Fibroblast of peridontal ligament (primary cell): Measurements from ENCODE around the gene TAX1BP3.
A peak's percentile ranks its signal among the peaks of the same experiment; 100 is the strongest.

Source experiments
- DNase-seq: peaks from one replicate; pipeline ENCODE4 v3.0.0-alpha.2; 2010; ENCODE audit errors: extremely low read depth

Gene TAX1BP3

DNA sequence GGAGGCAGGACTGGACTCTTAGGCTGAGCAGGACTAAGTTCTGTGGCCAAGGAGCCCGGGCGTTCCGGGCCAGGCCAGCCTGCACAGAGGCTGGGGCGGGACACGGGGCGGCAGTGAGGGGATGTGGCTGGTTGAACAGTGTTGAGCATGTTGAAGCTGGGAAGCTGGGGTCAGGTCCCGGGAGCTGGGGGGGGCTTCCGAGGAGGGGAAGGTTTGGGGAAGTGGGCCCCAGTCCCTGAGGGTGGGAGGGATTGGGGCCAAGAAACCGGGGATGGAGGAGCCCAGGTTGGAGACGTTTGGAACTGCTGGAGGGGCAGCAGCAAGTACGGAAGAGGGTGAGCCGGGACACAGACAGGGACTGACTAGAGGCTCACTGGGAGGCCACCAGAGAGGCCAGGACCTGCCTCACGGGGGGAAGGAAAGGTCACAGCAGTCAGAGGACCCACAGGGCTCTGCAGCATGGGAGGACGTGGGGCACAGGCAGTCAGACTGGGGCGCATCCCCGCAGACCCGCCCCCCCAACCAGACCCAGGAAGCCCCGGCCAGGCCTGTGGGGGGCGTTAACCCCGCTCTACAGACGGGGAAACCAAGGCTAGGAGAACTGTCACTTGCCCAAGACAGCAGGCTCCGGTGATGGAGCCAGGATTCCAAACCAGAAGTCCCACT is 9.5 kb downstream of the TAX1BP3 start:
- DNase-seq, result no peak

DNA sequence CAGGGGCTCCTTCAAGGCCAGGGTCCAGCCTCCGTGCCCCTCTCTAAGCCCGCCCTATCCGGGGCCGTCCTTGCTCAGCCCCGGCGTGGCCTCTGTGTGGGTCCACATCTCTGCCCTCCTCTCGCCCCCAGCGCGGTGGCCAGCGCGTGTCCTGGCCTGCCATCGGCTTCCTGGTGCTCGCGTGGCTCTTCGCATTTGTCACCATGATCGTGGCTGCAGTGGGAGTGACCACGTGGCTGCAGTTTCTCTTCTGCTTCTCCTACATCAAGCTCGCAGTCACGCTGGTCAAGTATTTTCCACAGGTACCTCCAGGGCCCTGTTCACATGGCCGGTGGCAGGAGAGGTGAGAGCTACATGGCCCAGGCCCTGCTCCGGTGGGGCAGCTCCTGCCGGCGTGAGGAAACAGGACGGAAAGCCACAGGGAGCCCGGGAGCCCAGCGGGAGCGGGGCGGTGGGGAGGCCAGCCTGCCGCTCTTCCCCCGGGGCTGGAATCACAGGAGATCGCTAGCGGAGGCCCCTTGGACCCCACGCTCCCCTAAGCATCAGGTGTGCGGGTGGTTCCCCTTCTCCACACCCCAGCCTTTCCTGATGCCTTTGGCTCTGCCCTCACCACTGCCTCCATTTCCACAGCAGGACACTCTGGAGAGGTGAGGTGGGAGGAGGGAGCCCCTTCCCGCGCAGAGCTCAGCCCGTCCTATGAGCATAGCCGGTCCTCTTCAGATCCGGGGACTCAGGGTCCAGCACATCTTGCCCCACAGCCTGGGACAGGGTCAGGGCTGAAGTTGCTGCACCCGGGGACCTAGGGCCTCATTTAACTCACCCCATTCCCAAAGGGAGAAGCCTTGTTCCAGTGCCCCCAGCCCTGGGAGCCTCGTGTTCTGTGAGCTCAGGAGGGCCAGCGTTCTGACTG is 10.2 kb downstream of the TAX1BP3 start:
- DNase-seq, result no peak

DNA sequence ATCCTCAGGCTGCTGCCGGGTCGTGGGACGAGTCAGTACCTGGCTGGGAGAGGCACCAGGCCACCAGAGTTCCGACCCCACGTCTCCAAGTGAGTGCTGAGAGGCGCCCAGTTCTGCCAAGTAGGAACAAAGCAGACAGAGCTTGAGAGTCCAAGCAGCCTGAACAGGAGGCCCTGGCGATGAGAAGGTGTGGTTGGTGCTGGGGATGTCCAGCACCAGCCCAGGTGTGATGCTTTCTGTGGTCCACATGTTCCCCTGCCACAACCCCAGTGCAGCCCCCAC is 10.8 kb downstream of the TAX1BP3 start:
- DNase-seq, result no peak

DNA sequence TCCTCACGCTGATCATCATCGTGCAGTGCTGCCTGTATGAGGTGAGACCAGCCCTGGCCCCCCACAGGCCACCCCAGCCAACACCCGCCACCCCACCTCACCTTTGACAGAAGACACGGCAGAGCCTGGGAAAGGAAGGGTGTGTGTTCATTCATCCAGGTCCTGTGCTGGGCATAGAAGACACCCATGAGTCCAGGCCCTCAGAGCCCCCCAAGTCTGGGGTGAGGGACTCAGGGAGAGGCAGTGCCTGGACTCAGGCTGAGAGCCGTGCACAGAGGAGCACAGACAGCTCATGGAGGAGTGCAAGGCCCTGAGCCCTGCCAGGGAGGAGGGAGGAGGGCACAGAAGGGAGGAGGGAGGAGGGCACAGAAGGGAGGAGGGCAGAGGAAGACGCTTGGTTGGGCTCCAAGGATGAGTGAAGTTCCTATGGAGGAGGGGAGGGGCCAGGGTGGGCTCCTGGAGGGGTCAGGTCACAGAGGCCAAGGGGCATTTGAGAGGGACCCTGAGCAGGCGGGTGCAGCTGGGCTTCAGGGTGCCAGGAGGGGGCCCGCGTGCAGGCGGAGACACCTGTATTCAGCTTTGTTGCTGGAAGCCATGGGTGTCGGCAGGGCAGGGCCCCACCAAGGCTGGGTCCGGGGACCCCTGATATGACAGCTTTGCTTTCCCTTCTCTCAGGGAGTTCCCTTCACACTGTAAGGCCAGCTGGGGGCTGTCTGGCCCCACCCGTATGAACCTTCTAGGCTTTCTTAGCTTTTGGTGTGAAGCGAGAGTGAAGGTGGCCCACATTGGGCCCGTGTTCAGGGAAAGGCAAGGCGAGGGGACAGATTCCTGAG is 11.4 kb downstream of the TAX1BP3 start:
- no peak for DNase-seq

DNA sequence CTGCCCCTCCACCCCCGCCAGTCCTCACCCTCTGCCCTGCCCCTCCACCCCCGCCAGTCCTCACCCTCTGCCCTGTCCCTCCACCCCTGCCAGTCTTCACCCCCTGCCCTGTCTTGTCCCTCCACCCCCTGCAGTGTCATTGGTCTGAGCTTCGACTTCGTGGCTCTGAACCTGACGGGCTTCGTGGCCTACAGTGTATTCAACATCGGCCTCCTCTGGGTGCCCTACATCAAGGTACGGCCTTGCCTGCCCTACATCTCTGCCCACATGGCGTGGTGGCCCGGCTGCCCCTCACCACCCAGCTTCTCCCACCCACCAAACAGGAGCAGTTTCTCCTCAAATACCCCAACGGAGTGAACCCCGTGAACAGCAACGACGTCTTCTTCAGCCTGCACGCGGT is 12.0 kb downstream of the TAX1BP3 start:
- no peak for DNase-seq

DNA sequence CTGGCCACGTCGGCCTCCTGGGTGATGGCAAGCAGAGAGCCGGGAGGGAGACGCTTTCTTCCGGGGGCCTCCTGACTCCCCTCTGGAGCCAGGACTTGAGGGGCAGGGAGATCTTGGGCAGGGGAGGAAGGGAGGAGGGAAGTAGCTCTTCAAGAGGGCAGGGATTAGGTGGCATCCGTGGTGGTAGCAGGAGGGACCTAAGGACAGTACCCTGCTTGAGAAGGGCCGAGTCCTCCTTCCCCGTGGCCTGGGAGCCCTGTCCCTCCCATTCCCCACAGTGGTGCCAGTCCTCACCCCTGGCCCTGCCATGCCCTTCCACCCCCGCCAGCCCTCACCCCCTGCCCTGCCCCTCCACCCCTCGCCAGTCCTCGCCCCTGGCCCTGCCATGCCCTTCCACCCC is 12.6 kb downstream of the TAX1BP3 start:
- no peak for DNase-seq

DNA sequence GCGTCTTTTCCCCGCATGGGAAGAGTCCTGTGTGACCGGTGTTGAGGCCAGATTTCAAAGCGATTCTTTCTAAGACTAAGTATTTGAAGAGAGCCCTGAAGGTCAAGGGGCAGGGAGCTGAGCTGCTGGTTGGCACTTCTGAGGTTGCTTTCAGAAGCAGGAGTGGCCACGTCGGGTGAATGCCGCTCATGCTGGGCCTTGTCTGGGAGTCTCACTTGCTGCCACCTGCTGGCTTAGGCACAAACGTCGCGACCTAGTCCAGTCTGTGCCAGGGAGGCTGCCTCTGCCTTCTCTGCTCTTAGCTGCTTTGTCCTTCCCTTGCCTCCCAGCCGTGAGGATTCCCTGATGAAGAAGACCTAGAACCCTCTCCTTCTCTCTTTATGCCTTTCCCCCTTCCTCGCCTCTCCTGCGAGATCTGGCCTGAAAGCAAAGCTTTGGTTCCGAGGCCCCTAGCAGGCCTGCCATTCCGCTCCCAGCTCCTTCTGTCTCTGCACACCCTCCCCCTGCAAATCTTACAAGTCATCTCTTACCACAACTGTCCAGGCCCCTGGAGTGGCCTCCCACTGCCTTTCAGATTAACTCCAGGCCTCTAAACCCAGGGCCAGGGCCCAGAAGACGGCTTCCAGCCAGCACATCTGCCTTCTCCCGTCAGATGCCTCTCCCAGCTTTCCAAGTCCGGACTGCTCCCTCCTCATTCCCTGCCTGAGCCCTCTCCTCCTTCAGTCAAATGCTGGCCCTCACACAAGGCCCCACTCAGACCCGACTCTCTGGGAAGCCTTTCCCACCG is 20.4 kb downstream of the TAX1BP3 start:
- peak; percentile 23 for DNase-seq

DNA sequence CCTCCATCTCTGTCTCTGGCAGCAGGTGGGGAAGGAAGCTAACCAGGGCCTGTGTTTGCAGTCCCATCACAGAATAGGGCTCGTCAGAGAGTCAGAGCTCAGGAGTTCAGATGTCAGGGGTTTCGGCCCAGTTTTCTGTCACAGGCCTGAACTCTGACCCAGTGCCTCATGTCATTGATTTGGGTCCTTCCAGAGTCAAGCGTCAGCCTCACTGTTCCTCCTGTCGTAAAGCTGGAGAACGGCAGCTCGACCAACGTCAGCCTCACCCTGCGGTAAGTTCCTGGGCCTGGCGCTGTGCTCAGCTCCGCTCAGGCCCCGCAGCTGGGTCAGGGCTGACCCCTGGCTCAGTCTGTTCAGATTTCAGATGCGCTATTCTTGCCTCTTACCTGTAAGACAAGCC is 21.1 kb downstream of the TAX1BP3 start:
- no peak for DNase-seq

DNA sequence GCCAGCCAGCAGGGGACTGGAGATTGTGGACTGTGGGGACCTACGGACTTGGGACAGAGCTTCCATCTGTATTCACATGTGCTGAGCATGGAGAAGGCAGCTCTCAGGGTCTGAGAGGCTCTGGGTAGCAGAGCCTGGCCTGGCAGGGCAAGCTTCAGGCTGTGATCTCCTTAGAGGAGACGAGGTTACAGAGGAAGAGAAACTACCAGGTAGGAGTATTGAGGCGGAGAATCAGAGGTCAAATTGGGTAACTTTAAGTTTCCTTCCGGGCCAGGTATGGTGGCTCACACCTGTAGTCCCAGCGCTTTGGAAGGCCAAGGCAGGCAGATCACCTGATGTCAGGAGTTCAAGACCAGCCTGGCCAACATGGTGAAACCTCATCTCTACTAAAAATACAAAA is 23.1 kb downstream of the TAX1BP3 start:
- no peak for DNase-seq

DNA sequence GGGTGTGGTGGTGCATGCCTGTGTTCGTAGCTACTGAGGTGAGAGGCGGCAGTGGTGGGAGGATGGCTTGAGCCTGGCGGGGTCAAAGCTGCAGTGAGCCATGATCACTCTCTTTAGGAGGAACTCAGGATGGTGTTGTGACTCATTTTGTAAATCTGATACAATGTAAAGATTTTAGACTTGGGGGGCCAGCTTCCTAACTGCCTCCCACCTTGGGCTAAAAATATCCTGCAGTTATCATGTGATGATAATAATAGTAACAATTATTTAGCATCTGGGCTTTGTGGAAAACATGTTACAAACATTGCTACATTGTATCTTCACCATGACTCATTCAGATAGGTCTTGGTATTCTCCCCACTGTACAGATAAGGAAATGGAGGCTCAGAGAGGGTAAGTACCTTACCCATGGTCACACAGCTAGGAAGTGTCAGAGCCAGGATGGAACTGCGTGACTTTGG is 24.5 kb downstream of the TAX1BP3 start:
- no peak for DNase-seq

DNA sequence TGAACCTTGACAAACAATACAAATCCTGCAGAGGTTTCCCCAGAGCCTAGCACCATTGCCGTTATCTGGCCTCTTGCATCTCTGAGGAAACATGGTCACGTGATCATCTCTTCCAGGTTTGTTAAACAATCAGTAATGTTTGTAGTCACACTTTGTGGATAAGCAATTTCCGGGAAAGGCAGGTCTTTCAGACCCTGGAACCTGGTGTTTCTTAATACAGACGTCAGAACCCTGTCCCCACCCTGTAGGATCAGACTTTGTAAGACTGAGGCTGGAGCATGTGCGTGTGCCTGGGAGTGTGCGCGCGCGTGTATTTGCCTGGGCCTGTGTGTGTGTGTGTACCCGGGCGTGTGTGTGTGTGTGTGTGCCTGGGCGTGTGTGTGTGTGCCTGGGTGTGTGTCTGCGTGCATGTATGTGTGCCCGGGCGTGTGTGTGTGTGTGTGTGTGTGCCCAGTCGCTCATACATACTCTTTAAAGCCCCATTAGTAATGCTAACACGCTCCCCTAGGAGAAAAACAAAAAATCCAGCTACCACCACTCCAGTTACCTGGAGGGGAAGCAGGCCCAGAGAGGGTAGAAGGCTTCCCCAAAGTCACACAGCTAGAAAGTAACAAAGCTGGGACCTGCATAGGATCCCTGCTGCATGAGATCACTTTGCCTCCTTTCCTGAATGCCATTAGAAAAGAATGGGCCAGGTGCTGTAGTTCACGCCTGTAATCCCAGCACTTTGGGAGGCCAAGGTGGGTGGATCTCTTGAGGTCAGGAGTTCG is 26.5 kb downstream of the TAX1BP3 start:
- DNase-seq, result no peak

DNA sequence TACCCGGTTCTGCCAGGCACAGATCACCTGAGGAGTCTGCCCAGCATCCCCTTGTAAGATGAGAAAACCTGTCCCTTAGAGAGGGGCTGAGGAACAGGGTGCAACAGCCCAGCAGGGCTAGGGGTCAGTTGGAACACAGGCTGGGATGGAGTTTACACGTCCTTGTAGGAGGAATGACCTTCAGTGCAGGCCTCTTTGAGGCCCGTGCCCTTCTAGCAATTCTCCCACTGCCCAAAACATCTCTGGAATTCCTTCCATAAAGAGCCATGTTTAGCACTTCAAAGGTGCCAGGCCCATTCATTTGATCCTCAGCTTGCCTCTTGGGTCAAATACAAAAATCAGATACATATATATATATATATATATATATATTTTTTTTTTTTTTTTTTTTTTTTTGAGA is 27.4 kb downstream of the TAX1BP3 start:
- no peak for DNase-seq

DNA sequence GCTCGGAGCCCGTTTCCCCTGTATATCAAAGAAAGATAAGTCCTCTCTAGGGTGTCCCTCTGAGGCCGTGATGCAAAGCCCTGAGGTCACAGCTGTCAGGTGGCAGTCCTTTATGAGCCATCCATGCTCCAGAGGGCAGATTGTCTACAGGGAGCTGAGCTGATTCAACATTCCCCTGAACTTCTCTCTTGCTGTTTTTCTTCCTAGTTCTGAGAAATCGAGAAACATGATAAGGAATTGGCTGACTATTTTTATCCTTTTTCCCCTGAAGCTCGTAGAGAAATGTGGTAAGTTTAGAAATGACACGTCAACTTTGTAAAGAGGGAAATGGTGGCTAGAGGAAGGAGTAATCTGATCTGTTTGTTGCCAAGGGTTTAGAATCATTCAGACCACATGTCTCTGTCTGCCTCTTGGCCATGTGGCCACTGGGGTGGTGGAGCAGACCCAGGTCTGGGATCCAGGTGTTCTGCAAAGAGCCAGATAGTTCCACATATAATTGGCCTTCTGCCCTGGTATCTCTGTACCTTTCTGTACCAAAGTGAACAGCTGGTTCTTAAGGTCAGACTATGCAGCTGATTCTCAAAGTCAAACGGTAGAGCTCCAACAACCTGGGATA is 28.3 kb downstream of the TAX1BP3 start:
- DNase-seq, result peak; percentile 67

DNA sequence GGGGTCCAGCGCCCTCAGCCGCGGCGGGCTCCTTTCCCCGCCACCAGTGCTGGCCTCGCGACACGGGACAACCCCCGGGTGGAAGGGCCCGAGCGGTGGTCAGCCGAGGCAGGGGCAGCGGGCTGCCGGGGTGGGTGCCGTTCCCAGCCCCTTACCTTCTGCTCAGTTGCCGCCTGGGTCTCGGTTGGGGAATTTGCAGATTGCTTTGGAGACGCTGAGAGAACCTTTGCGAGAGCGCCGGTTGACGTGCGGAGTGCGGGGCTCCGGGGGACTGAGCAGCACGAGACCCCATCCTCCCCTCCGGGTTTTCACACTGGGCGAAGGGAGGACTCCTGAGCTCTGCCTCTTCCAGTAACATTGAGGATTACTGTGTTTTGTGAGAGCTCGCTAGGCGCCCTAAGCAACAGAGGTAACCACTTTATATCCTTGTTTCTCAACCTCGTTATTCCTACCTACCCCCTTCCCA is 31.4 kb downstream of the TAX1BP3 start:
- no peak for DNase-seq

DNA sequence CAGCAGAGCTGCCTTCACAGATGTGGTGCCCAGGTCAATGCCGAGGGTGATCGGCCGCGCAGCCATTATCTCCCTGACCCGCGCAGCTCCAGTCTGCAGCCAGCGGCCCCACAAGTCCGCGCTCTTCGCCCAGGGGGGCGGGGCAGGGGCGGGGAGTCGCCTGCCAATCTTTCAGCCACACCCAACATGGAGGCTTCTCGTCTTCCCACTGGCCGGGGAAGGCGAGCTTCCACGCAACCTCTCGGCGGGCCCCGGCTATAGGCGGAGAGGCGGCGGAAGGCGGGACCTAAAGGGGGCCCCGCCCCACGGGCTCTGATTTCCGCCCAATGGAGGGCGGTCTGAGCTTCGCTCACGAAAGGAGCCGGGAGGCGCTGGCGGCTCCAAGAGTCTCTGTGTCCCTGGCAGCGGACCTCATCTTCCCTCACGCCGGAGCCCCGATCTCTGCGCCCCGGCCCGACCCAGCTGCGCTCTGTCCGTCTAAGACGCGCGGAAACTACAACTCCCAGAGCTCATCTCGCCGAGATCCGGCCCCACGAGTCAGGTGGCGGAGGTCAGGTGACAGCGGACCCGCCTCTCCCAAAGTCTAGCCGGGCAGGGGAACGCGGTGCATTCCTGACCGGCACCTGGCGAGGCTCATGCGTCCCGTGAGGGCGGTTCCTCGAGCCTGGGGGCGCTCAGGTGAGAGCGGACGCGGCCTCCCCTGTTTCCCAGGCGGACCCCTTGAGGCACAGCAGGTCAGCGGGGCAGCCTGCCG is 32.0 kb downstream of the TAX1BP3 start, which contains the start of the genes CTNS and SHPK:
Gene CTNS, plus strand, starts transcription at position 607 of the 754 bp plus-strand sequence. CDS start 3,447 bp downstream, outside the sequence.
Gene SHPK, minus strand, starts transcription at position 97 of the 754 bp plus-strand sequence. Its CDS starts 31 bp downstream, at position 66.
- DNase-seq, result peak; percentile 90

DNA sequence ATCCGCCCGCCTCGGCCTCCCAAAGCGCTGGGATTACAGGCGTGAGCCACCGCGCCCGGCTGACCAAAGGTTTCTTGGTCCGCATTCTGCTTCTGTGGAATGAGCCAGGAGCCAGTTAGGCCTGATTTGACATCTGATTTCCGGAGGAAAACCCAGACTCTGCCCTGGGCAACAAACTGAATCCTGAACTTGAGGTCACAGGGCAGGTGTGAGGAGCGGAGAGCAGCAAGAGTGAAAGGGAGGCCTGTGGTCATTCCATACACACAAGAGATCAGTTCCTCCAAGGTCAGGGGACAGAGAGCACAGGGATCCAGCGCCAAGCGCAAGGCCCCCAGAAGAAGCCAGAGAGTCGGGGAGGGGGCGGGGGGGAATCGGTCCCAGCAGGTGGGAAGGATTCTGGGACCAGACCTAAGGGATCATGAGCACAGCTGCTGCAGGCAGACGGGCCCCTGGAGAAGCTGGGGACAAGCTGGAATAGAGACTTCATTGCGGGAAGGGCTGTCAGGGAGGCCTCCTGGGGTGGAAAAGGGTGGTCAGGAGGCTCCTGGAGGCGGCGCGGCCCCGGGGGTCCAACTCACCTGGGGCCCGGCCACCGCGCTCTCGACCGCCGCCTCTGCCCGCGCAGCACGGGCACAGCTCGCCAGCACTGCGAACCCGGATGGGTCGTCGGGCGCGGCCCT is 32.8 kb downstream of the TAX1BP3 start:
- DNase-seq, result no peak

DNA sequence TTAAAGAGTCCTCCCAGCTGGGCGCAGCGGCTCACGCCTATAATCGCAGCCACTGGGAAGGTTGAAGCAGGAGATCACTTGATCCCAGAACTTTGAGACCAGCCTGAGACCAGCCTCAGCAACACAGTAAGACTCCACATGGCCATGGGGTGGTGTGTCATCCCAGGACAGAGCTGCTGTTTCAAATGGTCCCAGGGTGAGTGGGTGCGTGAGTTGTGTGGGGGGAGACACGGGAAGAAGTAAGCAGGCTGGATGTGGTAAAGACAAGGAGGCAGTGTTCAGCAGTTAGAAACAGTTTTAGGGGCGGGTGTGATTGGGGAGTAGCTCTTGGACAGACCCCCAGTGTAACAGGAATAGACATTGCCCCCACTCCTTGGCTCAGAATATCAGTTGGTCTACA is 36.1 kb downstream of the TAX1BP3 start:
- DNase-seq, result no peak

DNA sequence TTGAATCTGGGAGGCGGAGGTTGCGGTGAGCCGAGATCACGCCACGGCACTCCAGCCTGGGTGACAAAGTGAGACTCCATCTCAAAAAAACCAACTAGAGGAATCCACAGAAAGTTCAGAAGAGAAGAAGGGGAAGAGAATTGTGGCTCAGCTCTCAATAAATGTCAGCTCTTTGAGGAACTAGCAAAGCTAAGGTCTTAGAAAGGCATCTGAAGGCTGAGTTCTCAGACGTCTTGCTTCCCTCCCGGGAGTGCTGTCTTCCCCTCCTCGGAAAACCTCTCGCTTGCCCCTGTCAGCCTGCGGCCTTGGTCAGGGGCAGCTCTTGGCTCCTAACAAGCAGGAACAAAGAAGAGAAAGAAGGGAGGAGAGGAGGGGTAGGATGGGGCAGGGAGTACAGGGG is 37.6 kb downstream of the TAX1BP3 start:
- no peak for DNase-seq

DNA sequence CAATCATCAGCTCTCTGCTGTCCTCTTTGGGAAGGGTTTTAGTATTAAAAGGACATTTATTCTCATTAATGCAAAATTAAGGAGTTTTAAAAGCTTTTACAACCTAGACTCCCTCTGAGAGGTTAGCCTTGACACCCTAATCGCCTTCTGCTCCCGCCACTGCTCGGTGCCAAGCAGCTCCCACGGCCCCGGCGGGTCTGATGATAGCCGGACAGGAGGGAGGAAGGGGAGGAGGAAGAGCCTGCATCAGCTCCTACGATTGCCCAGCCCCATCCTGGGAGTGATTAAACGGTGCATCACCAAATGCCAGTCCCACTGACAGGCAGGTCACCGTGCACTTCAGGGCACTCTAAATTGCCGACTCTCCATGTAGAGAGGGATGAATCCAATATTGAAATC is 40.6 kb downstream of the TAX1BP3 start:
- no peak for DNase-seq
